Stimulated activated CD8-positive, alpha-beta memory T cell treated with anti-CD3 and anti-CD28 coated beads, Interleukin-7, amount 100 ng/mL, for 48 hours (primary cell): ENCODE measurements around the gene DUSP5.

Experiments used
- DNase-seq, 2 donors: peaks; one replicate each; pipeline ENCODE4 v3.0.0-alpha.2; 2020; ENCODE audit warnings: low read depth in 1 of 2; ENCODE audit errors: extremely low read depth in 1 of 2

DUSP5 gene

DNA sequence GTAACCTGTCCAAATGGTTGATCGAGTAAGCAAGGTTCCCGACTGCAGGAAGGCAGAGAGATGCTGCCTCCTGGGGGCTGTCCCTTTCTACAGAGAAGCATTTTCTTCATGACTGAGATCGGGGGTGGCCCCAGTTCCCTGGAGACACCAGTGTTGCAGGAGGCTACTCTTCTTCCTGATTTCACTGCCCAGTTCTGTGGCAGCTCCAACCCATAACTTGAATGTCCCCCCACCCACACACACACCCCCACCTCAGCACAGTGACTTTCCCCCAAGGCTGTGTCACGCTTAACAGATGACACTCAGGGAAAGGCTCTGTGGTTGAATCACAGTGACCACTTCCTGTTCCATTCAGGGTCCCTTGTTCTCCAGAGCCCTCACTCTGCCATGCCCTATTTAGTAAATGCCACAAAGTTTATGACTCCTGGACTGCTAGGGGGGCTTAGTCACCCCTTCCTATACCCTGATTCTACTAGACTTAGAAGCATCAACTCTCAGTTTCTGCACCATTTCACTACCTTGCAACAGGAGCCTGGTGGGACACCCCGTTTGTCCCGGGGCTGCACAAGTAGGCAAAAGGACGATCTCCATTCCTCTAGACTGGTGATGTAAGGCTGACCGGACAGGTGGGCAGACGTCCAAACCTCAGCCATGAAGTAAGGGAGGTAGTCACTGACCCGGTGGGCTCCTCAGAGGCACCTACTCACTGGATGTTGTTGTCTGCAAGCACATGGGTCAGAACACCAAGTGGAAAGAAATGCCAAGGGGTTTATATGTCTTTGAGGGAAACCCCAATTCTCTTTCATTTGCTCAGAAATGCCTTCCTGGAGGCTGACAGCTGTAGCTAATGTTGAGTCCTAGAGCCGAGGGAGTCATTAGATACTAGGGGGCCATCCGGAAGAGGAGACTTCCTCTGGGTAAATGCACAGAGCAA, 38.5 kb downstream of the DUSP5 start:
- peak; percentile 70 to 87 for DNase-seq

DNA sequence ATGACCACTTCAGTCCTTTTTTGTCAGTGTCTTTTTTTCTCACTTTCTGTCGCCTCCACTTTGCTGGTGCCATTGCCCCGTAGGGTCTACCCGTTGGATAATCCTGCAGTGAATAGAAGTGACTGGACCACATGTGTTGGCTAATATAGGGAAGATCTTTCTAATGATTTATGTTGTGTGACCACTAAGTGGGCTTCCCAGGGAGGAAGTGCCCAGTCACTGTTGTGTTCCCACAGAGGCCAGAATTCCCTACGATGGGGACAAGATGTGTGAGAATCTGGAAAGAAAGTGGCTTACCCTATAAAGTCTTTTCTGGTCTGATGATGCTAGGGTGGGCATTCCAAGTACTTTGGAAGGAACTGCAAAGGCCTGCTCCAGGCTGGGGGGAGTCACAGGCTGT, 41.4 kb downstream of the DUSP5 start:
- no peak for DNase-seq

DNA sequence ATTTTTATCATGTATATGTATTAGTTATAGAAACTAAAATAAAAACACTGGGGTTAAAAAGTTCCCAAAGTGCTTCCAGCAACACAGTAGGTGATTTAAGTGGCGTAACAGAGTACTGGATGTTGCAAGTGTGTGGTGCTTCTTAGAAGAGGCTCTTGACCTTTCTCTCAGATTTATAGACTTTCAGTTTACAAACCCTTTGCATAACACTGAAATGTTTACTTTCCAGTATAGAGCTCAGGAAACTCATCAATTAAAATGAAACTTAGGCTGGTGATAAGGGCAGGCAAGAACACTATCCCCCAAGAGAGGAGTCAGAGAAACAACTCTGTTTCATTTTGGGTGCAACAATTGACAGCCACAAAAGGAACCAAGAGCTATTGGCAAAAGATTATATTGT, 42.3 kb downstream of the DUSP5 start:
- no peak for DNase-seq

DNA sequence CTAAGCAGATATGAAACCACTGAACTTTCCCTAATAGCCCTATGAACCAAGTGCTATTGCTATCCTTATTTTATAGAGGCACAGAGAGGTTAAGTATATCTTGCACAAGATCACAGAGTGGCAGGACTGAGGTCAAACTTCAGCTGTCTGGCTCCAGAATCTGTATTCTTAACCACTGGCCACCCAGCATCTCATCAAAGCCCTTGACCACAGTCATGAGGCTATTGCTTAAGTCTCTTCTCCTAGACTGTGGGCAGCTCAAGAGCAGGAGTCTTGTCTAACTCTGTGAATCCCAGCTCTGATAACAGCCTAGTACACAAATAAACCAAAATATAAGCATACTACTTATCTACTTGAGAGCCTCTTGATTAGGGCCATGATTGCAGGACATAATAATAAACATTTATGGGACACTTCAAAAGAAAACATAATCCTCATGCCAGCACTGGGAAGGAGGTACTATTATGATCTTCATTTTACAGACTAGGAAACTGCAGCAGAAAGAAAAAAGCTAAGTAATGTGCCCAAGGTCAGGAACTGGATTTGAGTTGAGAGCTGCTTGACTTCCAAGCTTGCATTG, 47.3 kb downstream of the DUSP5 start:
- DNase-seq: no peak

DNA sequence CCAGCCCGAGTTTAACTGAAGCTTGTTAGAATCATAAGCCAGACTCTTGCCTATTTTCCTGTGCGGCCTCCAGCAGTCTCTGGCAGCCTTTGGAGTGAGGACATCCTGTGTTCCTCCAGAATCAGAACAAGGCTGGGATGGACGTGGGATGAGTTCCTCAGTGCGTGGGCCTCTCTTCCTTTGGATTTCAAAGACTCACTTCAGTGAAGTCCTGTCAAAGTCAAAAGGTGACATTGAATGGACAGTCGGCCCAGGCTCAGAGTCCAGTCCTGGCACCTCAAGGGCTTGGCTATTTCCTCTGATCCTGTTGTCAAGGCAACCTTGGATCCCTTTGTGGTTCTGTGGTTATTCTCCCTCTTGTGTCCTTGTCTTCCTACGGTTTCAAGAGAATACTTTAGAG, 48.4 kb downstream of the DUSP5 start:
- no peak for DNase-seq

DNA sequence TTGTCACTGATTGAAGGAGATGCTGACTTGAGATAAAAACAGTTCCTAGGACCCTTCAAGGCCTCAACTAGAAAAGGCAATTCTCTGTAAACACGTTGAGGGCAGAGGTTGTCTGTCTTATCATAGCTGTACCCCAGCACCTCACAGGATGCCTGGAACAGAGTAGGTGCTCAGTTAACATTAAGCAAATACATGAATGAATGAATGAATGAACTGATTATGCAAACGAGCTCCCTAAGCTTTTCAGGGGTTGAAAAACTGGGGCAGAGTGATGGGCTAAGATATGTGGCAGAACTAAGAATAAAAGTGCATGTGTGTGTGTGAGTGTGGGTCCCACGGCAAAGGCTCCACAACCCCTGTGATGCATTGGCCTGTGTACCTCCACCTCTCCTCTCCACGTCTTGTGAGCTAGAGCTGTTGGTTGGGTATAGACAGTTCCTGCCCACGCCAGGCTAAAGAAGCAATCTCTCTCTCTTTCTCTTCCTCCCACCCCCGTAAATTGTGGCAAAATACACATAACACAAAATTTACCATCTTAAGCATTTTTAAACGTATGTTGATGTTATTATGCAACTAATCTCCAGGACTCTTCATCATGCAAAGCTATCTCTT, 48.9 kb downstream of the DUSP5 start:
- DNase-seq: no peak

DNA sequence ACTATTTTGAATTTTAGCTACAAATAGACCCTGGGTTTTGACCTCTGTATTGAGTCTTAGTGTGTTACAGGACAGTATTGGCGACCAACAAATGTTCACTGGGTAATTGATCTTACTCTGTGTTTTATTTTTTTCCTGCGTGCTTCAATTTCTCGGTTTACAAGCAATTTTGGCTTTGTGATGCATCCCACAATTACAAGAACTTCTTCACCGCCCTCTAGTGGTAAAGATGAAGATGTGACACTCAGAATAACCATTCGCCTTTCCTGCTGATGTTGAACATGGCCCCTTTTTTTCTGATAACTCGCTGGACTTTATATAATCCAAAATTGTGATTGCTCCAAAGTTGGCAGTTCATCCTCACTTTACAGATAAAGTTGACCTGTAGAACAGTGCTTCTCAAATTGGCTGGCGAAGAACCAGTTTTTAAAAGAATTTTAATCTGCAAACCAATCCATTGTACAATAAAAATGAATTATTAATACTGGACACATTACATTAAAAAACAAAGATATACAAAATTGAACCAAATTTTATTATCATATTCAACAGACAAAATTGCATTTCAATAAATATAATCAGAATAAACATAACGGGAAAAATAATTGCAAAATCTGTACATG, 49.5 kb downstream of the DUSP5 start:
- DNase-seq: no peak

DNA sequence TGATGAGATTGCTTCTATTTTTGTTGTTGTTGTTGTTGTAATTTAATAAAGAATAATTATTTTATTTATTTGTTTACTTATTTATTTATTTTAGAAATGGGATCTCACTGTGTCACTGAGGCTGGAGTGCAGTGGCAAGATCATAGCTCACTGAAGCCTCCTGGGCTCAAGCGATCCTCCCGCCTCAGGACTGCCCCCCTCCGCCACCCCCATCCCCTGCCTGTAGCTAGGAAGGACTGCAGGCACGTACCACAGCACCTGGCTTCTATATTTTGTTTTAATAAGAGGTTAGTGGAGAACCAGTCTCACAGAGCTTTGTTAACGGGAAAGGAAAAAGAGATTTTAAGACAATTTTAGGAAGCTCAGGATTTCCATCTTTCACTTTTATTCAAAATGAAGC, 50.3 kb downstream of the DUSP5 start:
- no peak for DNase-seq

DNA sequence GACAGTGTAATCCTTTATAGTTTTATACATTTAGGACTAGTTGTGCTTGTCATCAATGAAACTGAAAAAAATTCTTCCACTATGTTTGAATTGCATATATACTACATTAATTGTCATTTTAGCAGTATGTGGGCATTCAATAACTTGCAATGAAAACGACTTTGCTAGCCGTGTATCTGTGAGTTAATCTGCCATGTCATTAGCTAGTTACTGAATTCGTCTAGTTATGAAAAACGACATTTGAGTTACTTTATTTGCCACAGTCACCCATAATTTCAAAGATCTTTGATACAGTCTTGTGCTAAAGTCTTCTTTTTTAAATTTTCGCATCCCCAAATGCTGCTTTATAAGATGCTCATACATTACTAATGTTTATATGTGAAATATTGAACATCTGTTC, 51.5 kb downstream of the DUSP5 start:
- no peak for DNase-seq

DNA sequence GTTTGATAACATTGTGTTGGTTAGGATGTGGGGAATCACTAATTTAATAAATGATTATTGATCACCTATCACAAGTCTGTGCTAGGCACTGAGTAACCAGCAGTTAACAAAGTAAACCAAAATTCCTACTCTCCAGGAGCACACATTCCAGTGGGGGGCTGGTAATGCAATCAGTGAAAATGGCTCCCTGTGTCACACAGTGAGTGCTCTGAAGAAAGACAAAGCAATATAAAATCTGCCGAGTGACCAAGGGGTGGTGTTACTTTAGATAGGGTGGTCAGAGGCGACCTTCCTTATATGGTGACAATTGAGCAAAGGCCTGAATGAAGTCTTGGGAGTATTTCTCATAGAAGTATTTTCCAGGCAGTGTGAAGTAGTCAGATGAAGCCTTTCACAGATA, 56.2 kb downstream of the DUSP5 start:
- no peak for DNase-seq

DNA sequence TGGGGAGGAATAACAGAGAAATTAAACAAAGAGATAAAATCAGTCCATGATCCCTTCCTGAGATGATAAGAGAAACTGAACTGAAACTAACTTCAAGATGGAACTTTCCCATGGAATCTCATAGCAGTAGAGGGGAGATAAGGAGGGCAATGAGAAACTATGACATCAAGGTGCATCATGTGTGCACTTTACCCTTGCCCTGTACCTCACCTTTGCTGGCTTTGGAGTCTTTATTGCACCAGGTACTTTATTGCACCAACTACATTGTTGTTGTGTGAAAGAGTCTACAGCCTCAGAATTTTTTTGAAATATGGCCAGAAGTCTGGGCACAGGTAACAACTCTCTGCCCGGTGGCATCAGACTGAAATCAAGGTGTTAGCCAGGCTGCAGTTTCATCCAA, 58.6 kb downstream of the DUSP5 start:
- DNase-seq: no peak

DNA sequence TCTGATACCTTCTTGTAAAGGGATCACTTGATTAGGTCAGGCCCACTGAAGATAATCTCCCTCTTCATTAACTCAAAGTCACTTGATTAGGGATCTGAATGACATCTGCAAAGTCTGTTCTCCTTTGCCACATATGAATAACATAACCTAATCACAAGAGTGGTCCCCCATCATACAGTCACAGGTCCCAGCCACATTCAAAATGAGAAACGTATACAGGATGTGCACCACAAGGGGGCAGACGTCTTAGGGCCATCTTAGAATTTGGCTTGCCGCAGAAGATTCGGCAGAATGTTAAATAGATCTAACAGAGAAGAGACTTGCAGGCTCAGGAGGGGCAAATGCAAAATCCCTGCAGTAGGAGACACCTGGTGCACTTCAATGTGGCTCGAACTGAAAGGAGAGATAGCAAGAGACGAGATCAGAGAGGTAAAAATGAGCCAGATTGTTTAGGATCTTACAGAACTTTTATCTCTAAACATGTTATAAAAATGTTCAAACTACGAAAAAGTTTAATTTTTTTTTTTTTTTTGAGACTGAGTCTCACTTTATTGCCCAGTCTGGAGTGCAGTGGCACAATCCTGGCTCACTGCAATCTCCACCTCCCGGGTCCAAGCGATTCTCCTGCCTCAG, 59.4 kb downstream of the DUSP5 start:
- DNase-seq: peak in 1 of 2 donors; percentile 56

DNA sequence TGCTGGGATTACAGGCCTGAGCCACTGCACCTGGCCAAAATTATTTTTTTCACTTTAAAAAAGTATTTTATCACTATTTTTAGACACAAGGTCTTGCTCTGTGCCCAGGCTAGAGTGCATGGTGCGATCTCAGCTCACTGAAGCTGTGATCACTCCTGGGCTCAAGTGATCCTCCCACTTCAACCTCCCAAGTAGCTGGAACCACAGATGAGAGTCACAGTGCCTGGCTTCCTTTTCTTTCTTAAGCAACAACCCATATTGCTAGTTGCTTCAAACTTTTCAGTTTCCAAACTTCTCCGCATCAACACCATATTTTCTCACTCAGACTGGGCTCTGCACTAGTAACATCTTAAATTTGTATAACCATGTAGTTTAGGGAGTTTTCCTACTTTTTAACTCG, 60.3 kb downstream of the DUSP5 start:
- no peak for DNase-seq

DNA sequence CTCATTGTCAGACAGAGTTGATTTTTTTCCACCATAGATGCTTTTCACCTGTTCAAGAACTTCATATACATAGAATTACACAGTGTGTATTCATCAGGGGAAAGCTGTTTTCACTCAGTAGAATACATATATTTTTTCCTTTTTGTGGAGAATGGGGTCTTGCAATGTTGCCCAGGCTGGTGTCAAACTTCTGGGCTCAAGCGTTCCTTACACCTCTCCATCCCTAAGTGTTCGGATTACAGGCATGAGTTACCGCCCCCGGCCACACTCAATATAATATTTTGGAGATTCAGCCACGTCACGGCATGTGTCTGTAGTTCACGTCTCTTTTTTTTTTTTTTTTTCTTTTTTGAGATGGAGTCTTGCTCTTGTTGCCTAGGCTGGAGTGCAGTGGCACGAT, 62.3 kb downstream of the DUSP5 start:
- no peak for DNase-seq
